Uterus (tissue), 4 donors: Measurements from ENCODE around the gene SPATA24. TPM values are rescaled to one million over a fixed set of nuclear protein-coding genes. Genes with fewer than 3 reads are reported as not detected.
A peak's percentile ranks its signal among the peaks of the same experiment; 100 is the strongest.

Experiments used
- DNase-seq, 2 donors: peaks; one replicate each; pipeline ENCODE4 v3.0.0-alpha.2; 2019 to 2020
- H3K27ac ChIP-seq, 2 donors: fragments of 200-600 bp; sonication (generic); 1 replicate in 1 of 2; 2 replicates in 1 of 2; pipeline ENCODE4 v1.5.1; 2016 to 2018
- H3K27me3 ChIP-seq, 2 donors: fragments of 200-600 bp; sonication (generic); one replicate each; pipeline ENCODE4 v1.5.1; 2018 to 2019; ENCODE audit warnings: control low read depth in 1 of 2
- H3K36me3 ChIP-seq, 2 donors: fragments of 200-600 bp; sonication (generic); one replicate each; pipeline ENCODE4 v1.5.1; 2019; ENCODE audit warnings: control low read depth in 1 of 2
- H3K4me1 ChIP-seq, 2 donors: fragments of 200-600 bp; sonication (generic); one replicate each; pipeline ENCODE4 v1.5.1; 2018 to 2019; ENCODE audit warnings: control low read depth in 1 of 2
- H3K4me3 ChIP-seq, 2 donors: fragments of 200-600 bp; sonication (generic); 1 replicate in 1 of 2; 2 replicates in 1 of 2; pipeline ENCODE4 v1.5.1; 2018 to 2019; ENCODE audit warnings: mild to moderate bottlenecking in 1 of 2
- H3K9me3 ChIP-seq, 2 donors: fragments of 200-600 bp; sonication (generic); one replicate each; pipeline ENCODE4 v1.5.1; 2019; ENCODE audit warnings: control low read depth in 1 of 2
- CTCF ChIP-seq, 4 experiments: fragments of 200-600 bp in 2 of 4; fragments of 450-650 bp in 2 of 4; sonication (generic) in 2 of 4; IDR thresholded peaks; one replicate each; pipeline ENCODE4 v1.5.1; 2016 to 2019; ENCODE audit warnings: antibody characterized with exemption in 4 of 4, mild to moderate bottlenecking in 2 of 4, moderate library complexity in 1 of 4
- POLR2A ChIP-seq, 2 donors: fragments of 450-650 bp; IDR thresholded peaks; one replicate each; pipeline ENCODE4 v1.6.1; 2016; ENCODE audit warnings: antibody characterized with exemption in 2 of 2, mild to moderate bottlenecking in 1 of 2, moderate library complexity in 1 of 2
- intact Hi-C: fragments of 100-400 bp; cut with DNase I; formaldehyde crosslinking; loops from one replicate; pipeline ENCODE4 v1.15.1; 2023; ENCODE audit warnings: low total_unique reads
- total RNA-seq, 4 donors: library from RNA; depleted of rRNA in 3 of 4; stranded (reverse); fragments of >200 nt in 3 of 4; gene quantifications; one replicate each; pipeline versions ENCODE4 v1.1.0 to v1.2.4, GENCODE V29; 2014 to 2023
- donor health status: DM: yes; HTN: yes; CAD: no.

SPATA24 gene
- total RNA-seq, 4 donors from 2014 or later = 2.4 to 3.4 TPM; not detected in 2

GRCh38 chr5:139378101-139378825 lies 25.6 kb downstream of the SPATA24 start:
- Histone ChIP-seq H3K9me3 (no peaks in the 10 kb centered on the region), H3K4me3 (no peak overlapping the region), H3K27me3 (no peaks in the 10 kb centered on the region), H3K27ac (no peak overlapping the region), H3K4me1 (no peaks in the 10 kb centered on the region), H3K36me3 (no peaks in the 10 kb centered on the region)
- TF ChIP-seq POLR2A (IDR thresholded peaks at IDR 0.05) = no peak
- TF ChIP-seq CTCF (IDR thresholded peaks at IDR 0.05) = no peak
- intact Hi-C loops = no loop called here
- DNase-seq = peak in 1 of 2 donors; percentile 14

- TF ChIP-seq CTCF (IDR thresholded peaks at IDR 0.05) (no peak), POLR2A (IDR thresholded peaks at IDR 0.05) (no peak)
- DNase-seq = peak; percentile 4 to 10
- H3K27ac ChIP-seq = no peak overlapping the region
- no peaks in the 10 kb centered on the region for H3K4me1 ChIP-seq
- intact Hi-C loops = no loop called here
- no peaks in the 10 kb centered on the region for H3K36me3 ChIP-seq
- H3K27me3 ChIP-seq = no peaks in the 10 kb centered on the region
- H3K9me3 ChIP-seq = no peaks in the 10 kb centered on the region
- no peak overlapping the region for H3K4me3 ChIP-seq
Measured at GRCh38 chr5:139377226-139377625, 26.7 kb downstream of the SPATA24 start.

GRCh38 chr5:139376364-139376763 lies 27.5 kb downstream of the SPATA24 start:
- H3K27me3 ChIP-seq = no peaks in the 10 kb centered on the region
- no peaks in the 10 kb centered on the region for H3K36me3 ChIP-seq
- intact Hi-C loops = no loop called here
- no peaks in the 10 kb centered on the region for H3K9me3 ChIP-seq
- H3K27ac ChIP-seq = no peak overlapping the region
- TF ChIP-seq POLR2A (IDR thresholded peaks at IDR 0.05) (no peak), CTCF (IDR thresholded peaks at IDR 0.05) (no peak)
- H3K4me1 ChIP-seq = no peaks in the 10 kb centered on the region
- DNase-seq = peak in 1 of 2 donors; percentile 7
- no peak overlapping the region for H3K4me3 ChIP-seq

GRCh38 chr5:139374909-139375308 lies 29.0 kb downstream of the SPATA24 start:
- H3K27ac ChIP-seq = no peak overlapping the region
- DNase-seq = peak in 1 of 2 donors; percentile 5

More at GRCh38 chr5:139374909-139375308, 29.0 kb downstream of the SPATA24 start:
- no peak overlapping the region for H3K4me3 ChIP-seq
- TF ChIP-seq POLR2A (IDR thresholded peaks at IDR 0.05) (no peak), CTCF (IDR thresholded peaks at IDR 0.05) (no peak)
- no peaks in the 10 kb centered on the region for H3K4me1 ChIP-seq
- no peaks in the 10 kb centered on the region for H3K27me3 ChIP-seq
- no peaks in the 10 kb centered on the region for H3K36me3 ChIP-seq
- intact Hi-C loops = no loop called here
- no peaks in the 10 kb centered on the region for H3K9me3 ChIP-seq
